Stimulated activated CD8-positive, alpha-beta memory T cell treated with anti-CD3 and anti-CD28 coated beads, Interleukin-12 subunit alpha, Interleukin-12 subunit beta, amount 100 ng/mL, for 24 hours (primary cell): ENCODE results near the gene SOHLH1.

Source experiments
- DNase-seq: peaks from one replicate; pipeline ENCODE4 v3.0.0-alpha.2; 2020; ENCODE audit errors: extremely low read depth

SOHLH1 gene

DNA sequence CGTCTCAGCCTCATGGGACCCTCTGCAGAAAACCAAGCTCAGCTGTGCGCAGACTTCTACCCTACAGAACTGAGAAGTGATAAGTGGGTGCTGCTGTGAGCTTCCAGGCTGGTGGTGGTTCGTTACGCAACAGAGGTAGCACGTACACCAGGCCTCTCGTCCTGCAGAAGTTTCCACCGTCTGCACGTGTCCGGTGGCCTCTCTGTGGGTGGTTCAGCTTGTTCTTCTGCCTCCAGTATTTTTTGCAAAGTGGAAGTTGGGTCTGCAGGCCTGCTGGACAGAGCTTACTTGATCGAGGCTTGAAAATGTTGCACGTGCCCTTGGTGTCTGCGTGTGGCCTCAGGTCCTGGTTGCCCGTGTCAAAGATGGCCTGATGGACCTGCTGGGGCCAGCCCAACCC lies 30.2 kb upstream of the SOHLH1 start:
- no peak for DNase-seq

DNA sequence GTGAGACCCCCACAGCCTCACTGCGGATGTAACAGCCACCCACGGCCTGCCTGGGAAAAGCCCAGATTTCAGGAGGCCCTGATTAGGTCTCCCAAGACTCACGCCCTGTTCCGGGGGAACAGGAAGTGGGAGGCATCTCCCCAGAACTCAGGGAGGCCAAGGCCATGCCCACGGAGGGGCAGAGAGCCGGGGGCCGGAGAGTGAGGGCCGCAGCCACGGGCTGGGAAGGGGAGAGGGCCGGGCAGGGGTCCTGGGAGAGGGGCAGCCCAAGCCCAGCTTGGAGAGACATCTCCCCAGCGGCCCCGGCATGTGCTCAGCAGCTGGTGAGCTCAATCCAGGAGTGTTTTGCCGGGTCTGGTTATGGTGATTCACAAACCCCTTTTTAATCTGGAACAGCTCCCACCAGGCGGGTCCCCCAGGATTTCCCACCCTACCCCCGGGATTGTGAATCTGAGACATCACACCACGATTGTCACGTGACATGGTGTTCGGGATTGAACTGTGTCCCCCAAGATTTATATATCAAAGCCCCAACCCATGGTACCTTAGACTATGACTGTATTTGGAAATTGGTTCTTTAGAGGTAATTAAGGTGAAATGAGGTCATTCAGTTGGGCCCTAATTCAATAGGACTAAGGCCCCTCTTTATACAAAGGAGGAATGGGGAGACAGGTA lies 29.3 kb upstream of the SOHLH1 start:
- DNase-seq = no peak

DNA sequence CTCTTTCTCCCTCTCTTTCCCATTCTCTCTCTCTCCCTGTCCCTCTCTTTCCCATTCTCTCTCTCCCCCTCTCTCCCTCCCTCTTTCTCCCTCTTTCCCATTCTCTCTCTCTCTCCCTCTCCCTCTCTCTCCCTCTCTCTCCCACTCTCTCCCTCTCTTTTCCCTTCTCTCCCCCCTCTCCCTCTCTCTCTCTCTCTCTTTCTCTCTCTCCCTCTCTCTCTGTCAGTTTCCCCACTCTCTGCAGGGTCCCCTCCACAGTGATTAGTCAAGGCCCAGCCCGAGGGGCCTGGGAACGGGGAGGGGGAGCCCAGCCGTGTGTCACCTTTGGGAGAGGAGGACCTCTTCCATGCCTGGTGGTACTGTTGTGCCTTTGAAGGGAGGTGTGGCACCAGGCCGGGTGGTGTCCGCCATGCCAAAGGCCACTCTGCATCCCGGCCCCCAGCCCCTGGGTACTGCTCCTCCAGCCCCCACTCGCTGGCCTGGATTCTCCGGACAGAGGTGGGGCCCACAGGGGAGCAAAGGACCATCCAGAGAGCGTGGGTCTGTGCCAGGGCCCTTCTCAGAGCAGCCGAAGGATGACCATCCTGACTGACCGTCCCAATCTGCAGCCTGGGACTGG lies 28.1 kb upstream of the SOHLH1 start:
- DNase-seq = no peak

DNA sequence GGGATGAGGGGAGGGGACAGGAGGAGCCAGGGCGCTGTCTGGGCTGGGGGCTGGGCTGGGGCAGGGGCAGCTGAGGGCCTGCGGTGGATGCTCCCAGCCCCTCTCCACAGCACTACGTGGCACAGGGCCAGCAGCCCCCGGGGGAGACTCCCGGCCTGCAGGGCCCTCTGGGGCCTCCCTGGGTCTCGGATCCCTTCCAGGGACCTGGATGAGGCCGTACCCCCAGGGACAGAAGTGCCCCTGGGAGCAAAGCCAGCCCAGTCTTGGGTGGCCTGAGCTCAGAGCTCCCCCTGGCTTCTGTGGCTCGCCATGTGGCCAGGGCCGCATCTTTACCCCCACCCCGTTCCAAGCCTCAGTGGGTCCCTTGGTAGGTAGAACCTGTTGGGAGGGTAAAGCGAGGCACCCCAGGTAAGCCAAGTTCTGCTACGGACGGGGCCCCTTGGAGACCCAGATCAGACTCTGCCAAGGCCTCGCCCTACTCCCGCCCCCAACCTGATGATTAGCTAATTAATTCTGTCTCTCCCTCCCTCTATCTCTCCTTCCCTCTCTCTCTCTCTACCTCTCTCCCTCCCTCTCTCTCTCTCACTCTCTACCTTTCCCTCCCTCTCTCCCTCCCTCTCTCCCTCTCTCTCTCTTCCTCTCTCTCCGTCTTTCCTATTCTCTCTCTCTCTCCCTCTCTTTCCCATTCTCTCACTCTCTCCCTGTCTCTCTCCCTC lies 27.0 kb upstream of the SOHLH1 start:
- no peak for DNase-seq

DNA sequence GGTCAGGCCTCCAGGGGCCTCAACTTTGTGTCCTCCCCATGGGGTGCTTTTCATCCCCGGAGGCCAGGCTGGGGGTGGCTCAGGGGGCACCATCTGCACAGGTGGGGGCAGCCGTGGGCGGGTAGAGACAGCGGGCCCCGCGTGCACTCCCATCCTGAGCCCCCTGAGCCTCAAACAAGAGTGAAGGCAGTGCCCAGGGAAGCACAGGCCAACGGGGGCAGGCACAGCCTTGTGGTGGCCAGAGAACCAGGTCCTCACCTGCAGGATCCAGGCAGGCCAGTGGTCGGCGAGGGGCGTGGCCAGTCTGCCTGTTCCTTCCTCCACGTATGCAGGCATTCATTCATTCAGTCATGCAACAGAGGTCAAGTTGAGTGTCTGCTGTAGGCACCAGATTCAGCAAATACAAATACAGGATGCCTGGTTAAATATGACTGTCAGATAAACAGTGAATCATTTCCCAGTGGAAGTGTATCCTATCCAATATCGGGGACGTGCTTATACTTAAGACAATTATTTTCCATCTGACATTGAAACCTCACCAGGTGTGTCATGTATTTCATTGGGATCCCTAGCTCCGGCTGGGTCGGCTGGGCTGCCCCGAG lies 25.0 kb upstream of the SOHLH1 start:
- DNase-seq = no peak

DNA sequence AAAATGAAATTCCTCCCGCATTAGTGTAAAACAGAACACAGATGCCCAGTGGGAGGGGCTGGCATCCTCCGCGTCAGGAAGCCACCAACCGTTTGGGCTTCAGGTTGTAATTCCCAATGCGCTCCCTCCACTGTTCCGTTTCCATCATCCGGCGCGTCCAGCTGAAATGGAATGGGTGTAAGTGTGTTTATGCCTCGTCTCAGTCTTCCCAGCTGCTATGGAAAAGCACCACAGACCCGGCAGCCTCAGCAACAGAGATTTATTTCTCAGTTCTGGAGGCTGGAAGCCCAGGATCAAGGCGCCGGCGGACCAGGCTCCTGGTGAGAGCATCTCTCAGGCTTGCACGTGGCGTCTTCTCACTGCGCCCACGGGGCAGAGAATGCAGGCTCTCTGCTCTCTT lies 23.1 kb upstream of the SOHLH1 start:
- no peak for DNase-seq

DNA sequence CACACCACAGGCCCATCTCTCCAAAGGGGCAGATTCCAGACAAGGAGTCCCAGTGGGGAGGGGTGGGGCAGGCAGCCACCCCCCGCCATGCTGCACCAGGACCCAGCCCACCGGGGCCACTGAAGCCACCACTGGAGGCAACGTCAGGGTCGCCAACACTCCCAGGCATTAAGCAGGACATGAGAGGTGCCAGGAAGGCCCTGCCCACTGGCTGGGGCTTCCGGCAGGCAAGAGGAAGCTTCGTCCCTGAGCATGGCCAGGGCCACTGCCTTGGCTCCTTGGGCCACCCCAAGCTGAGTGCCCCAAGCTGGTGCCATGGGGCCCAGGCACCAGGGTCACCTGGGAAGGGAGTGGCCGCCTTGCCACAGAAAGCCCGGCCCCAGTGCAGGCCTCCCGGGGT lies 20.2 kb upstream of the SOHLH1 start:
- DNase-seq = no peak

DNA sequence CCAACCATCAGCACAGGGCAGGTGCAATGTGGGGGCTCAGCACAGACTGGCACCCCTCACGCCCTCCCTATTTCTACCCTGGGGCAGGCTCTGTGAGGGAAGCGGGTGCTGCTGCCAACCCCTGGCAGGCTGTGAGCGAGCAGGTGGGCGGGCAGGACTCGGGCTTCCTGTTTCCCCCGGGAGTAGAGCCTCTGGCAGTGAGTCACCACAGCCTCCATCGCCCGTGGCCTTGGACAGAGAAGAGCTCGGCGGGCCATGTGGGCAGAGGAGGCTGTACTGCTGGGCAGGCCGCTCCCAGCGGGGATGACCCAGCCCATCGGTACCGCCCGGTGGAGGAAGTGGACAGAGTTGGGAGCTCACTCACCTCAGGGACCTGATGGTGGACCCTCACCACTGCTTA lies 19.3 kb upstream of the SOHLH1 start:
- DNase-seq = no peak

DNA sequence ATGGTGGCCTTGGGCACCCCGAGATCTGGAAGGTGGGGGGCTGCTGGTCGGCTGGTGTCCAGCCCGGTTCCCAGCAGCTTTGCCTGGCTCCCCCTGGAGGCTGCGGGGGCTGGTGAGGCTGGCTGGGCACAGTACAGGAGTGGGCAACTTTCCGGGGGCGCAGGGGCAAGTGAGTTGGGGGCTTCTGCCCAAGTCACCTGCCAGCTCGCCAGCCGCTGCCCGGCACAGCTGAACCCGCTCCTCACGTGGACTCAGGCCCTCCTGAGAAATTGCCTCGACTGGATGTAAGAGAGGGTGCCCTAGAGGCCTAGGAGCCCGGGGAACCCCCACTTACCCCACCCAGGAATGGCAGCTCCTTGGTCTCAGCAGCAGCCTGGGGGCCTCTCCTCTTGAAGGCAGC lies 18.1 kb upstream of the SOHLH1 start:
- DNase-seq = no peak

DNA sequence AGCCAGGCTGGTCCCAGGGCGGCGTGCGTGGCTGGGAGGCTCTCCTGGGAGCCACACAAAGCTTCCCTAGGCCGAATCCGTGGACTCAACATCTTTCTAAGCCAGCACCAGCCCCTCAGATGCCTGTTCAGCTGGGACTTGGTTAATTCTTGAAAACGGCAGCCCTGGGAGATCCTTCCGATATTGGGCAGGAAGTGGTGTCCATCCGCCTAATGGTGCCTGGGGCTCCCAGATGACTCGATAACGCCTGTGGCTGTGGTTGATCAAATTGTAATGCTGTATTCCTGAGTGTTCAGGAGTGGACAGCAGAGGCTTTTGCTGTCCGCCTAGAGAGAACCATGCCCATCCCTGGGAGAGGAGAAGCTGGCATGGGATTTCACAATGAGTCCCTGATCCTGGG lies 16.8 kb upstream of the SOHLH1 start:
- DNase-seq = no peak

DNA sequence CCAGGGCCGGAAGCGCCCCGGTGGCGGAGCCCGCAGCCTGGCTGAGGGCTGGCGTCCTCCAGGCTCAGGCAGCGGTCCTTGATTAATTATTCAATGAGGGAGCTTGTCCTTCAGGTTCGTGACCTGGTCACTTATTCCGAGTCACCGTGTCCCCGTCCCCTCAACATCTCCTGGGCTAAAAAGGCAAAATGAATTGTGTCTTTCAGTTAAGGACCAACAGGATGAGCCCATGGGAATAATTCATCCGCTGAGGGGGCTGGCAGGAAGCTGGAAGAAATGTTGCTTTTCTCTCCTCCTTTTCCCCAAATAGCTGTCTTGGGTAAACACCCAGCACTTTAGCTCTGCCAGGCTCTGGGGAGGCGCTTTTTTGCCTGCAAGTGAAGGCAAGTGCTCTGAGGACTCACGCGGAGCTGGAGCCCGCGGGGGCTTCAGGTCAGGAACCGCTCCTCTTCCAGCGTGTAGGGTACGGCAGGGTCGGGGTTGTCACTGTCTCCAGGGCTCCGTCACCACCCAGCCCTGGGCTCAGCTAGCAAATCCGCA lies 15.8 kb upstream of the SOHLH1 start:
- no peak for DNase-seq

DNA sequence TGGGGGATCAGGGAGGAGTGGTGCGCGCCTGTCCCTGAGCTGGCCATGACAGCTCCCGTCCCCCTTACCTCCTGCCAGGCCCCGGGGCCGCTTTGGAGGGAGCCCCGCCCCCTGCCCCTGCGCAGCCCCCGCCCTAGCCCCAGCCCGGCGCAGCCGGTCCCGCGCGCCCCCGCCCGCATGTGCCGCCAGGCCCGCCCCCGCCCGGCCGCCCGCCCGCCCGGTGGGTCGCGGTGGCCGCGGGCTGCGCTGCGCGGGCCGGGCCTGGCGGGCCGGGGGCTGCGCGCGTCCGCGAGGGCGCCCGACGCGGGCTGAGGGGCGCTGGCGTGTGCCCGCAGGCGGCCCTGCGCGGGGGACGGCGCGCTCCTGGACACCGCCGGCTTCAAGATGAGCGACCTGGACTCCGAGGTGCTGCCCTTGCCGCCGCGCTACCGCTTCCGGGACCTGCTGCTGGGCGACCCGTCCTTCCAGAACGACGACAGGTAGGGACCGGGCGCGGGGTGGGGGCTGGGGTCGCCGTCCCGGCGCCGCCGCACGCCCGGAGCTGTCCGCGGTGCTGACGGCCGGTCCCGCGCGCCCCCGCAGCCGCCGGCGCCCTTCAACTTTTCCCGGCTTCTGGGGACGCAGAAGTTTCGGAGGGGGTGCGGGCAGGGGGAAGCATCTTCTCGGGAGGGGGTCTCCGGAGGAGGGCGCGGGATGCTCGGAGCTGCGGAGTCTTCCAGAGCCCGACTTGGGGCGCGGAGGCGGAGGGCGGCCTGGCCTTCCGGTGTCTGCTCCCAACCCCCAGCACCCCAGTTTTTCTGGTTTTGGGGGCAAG lies 15.2 kb upstream of the SOHLH1 start:
- no peak for DNase-seq

DNA sequence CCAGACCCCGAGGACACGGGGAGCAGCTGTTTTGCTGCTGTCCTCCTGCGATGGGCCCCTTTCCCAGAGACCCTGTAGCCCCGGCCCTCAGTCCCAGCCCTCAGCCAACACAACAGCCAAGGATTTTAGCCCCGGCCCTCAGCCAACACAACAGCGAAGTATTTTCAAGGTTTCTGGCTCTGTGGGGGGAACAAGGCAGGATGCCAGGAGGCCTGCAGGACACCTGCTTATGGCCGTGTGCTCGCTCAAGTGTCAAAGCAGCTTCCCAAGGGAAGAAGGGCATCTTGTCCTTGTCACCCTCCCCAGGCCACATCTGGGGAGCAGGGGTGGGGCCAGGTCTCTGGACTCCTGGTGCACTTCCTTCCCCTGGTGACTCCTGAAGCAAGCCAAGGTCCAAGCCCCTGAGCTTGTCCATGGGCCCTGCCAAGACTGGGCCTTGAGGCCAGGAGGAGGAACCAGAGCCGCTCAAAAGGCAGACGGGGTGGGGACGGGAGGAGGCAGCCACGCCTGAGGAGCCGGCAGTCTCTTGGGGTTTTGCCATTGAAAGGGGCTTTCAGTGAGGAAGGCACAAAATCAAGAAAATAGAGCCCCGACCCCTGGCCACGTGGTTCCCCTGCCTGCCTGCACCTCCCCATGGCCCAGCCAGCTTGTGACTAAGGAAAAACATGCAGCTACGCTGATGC lies 13.5 kb upstream of the SOHLH1 start:
- DNase-seq = no peak

DNA sequence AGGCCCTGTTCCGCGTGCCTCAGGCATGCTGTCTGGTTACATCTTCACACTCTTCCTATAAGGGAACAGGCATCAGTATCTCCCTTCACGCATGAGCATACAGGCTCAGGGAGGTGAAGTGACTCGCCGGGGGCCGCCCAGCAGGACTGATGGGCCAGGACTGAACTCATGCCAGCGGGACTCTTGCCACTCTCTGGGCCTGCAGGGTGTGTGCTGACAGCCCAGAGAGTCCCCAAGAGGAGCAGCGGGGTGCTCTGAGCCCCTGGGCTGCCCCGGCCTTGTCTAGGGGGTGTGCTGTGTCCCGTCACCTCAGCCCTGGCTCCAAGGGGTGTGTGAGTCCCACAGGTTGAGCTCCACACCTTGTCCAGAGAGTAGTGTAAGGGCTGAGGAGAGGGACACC lies 12.6 kb upstream of the SOHLH1 start:
- no peak for DNase-seq

DNA sequence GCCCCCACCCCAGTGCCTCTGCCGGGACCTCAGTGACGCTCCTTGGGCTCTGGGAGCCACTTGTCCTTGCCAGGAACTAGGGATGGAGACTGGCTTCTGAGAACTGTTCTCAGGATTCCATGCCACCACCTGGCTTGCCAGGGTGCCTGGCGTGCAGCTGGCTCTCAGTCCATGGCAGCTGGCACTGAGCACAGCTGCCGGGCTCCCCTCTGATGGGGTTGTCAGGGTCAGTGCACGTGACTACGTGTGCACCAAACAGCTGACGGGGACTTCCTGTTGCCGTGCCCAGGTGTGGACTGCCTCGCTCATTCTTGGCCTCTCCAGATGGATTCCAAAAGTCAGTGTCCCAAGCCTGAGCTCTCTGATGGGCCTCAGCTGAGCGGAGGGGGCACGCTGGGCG lies 12.1 kb upstream of the SOHLH1 start:
- DNase-seq = no peak

DNA sequence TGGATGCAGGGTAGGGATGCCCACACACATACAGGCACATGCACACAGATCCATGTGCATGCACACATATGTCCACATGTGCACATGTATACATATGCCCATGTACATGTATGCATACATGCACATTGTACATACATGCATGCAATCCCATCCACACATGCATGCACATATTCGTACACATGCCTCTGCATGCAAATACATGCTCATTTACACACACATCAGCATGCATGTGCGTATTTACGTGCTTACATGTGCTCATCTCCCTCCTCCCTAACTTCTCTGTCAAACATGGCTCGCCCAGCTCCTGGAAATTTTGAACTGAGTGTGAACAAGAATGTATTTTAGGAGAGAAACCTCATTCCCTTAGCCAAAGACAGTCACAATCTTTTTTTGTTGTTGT lies 8.9 kb upstream of the SOHLH1 start:
- DNase-seq = no peak

DNA sequence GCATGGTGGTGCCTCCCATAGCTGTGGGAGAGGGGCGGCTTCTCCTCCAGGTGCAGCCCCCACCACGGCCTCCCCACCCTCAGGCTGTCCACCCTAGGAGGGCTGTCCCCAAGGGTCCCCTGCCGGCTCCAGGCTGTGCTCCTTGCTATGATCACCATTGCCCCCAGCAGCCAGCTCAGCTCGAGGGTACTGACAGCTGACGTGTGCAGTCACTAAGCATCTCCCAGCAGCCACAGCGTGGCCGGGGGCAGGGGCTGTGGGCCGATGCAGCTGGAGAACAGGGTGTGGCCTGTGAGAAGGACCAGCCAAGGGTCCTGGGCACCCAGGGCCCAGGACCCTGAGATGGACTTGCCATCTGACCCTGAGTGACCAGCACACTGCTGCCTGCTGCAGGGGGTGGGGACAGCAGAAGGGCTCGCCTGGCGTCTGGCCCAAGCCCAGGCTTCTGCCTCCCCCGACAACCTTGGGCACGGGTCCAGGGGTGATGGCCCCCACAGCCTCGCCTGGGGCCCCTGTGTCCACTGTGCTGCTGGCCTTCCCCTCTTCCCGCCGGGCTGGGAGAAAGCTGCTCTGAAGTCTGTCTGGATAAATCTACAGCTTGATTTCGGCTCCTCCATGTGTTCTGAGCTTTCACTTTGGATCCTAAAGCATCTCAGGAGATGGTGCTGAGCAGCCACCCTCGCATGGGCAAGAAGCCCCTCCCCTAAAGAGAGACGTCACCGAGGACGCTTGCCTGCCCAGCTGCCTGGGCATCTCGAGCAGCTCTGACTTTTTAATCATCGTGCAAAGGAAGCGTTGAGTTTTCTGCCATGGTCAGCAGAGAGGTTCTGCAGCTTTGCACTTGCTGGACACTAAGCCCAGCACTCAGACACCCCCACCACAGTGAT lies 8.2 kb upstream of the SOHLH1 start:
- no peak for DNase-seq

DNA sequence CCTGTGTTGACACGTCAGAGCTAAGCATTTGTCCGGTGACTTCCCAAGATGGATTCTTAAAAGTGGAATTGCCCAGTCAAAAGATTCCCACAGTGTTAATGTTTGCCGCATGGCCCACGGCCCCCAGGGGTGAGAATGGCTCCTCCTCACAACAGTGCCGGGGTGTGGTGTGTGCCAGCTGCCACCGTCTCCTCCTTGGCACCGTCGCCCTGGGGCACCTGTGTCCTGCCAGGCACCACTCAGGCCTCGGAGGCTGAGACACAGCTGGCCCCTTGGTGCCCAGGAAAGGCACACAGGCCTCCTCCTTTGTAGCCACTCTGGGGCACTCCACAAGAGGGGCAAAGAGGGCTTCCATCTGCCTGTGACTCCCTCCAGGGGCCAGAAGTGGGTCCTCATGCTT lies 7.0 kb upstream of the SOHLH1 start:
- DNase-seq = no peak

DNA sequence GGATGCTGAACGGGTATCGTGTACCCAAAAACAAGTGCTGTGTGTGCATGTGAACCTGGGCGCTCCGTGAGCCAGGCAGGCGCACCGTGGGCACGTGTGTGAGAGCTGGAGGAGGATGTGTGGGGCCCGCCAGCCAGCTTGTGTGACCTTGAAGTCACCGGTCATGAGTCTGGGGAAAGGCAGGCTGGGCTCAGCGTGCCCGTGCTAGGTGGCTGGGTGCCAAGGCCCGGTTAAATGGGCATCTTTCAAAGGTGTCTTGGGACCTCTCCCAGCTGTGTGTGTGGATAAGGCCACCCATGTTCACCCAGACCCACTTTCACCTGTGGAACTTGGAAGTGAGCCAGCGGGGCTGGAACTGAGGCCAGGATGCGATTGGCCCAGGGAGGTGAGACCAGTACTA lies 6.1 kb upstream of the SOHLH1 start:
- no peak for DNase-seq

DNA sequence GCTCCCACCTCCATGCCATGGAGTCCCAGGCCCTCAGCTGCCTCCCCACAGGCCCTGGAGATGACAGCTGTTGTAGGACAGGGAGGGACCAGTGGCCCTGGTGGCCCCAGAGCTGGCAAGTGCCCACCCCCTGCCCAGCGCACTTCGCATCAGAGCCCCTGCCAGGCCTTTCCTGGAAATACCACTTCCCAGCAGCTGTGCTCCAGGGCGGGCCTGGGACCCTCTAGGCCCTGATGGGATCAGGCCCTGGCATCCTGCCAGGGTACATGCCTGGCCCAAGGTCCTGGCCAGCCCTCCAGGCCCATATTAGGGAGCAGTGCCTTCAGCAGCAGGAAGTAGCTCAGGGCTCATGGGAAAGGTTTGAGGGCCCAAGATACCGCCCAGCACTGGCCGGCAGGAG lies 5.2 kb upstream of the SOHLH1 start:
- DNase-seq = no peak
